SK-N-MC (cell line): ENCODE results near the gene ARHGEF26.

ENCODE experiments used
- DNase-seq: peaks from one replicate; pipeline ENCODE4 v3.0.0-alpha.2; 2011; ENCODE audit warnings: low read depth, low spot score
- H3K27ac ChIP-seq: fragments of 200-600 bp; sonication (generic); 2 replicates; pipeline ENCODE4 v1.5.1; 2016; ENCODE audit warnings: mixed run types
- H3K36me3 ChIP-seq: fragments of 200-600 bp; sonication (generic); 2 replicates; pipeline ENCODE4 v1.6.1; 2017; ENCODE audit warnings: antibody characterized with exemption, low read length, mixed read lengths; ENCODE audit not compliant: insufficient read depth
- H3K4me3 ChIP-seq: fragments of 200-600 bp; sonication (generic); 2 replicates; pipeline ENCODE4 v1.5.1; 2016
- H3K9ac ChIP-seq: fragments of 200-600 bp; sonication (generic); 2 replicates; pipeline ENCODE4 v1.8.0; 2017; ENCODE audit warnings: mixed run types, mixed read lengths; ENCODE audit not compliant: insufficient read length
- H3K9me3 ChIP-seq: fragments of 200-600 bp; sonication (generic); 2 replicates; pipeline ENCODE4 v1.6.1; 2017; ENCODE audit warnings: low read depth, mild to moderate bottlenecking, antibody characterized with exemption, low read length, moderate library complexity, mixed read lengths
- EZH2 ChIP-seq: fragments of 200-600 bp; sonication (generic); IDR thresholded peaks from one replicate; pipeline ENCODE4 v1.6.1; 2017; ENCODE audit warnings: antibody characterized with exemption
- FOXP2 ChIP-seq: optimal IDR thresholded peaks from 2 replicates; pipeline ENCODE3; 2011; ENCODE audit warnings: mild to moderate bottlenecking, moderate library complexity; ENCODE audit not compliant: insufficient read depth; ENCODE audit errors: extremely low read length, control extremely low read depth
- POLR2AphosphoS5 ChIP-seq: IDR thresholded peaks from 2 replicates; pipeline ENCODE4 v1.6.1; 2012; ENCODE audit warnings: mild to moderate bottlenecking, low read depth, low read length, borderline replicate concordance

The ARHGEF26 gene

DNA sequence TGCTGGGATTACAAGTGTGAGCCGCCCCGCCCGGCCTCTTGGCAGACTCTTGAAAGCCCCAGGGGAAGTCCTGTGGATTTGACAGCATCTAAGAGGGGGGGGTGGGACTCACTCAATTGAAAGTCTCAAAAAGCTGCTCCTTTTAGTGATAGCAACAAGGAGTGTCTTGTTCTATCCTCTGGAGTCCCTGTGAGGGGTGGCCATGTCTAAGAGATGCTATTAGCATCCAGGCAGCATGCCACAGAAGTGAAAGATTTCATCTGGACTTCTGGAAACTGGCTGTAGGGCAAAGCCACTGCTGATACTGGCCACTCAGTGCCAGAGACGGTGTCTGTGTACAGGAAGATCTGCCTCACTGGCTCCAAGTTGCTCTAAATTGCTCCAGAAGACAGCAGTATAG, 129.1 kb downstream of the ARHGEF26 start:
- Histone ChIP-seq H3K4me3 (no peak overlapping the region), H3K27ac (no peak overlapping the region), H3K9ac (no peak overlapping the region), H3K9me3 (no peaks in the 10 kb centered on the region), H3K36me3 (peaks cover 45% of the 10 kb centered on the region)
- TF ChIP-seq POLR2AphosphoS5: no peak
- TF ChIP-seq FOXP2: no peak
- TF ChIP-seq EZH2: no peak
- no peak for DNase-seq

DNA sequence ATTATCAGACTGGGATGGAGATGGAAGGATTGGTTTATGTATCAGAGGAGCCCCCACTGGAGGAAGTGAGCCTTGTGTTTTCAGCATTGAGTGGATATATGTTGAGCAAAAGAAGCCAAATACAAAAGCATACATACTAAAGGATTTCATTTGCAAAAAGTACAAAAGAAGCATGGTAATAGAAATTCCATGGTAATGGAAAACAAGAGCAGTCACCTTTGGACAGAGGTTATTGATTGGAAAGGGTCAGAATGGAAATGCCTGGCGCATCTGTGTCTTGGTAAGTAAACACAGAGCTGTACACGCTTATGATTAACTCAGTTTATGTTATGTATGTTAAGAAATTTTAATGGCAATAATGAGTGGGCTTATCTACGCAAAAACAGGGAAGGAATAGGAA, 130.4 kb downstream of the ARHGEF26 start:
- DNase-seq: no peak
- TF ChIP-seq EZH2: no peak
- no peak for TF ChIP-seq POLR2AphosphoS5
- TF ChIP-seq FOXP2: no peak
- Histone ChIP-seq H3K4me3 (no peak overlapping the region), H3K9ac (no peak overlapping the region), H3K36me3 (peaks cover 55% of the 10 kb centered on the region), H3K27ac (no peak overlapping the region), H3K9me3 (no peaks in the 10 kb centered on the region)

DNA sequence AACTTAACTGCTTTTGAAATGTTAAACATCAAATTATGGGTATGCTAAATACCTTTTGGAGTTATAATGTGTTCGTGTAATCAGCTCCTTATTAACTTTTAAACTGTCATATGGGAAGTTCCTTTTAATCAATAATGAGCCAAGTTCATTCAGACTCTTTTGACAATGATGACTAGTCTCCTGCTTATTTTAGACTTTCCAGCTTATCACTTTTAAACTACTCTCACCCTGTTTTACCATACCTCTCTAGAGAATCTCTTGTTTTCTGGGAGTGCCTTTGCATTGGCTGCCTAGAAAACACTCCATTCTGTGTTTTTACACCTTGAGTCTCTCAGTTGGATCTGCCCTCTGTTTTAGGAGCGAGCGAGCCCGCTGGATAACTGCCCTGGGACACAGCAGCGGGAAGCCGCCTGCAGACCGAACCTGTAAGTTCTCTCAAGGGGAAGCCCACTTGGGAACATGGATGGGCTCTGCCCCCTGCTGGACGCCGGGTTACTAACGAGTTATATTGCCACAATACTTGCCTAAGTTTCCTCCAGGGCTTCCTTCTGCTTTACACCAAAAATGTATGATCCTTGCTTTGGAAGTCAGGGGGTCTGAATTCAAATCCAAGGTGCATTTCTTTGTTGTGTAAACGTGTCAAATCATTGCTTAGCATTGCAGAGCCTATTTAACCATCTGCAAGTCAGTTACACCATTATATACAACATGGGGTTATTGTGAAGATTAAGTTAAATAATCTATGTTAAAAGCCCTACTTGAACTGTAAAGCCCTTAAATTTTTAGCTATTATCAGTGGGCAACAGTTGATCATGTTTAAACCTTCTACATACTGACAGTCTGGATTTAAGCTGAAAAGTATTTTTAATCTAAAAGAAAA, 131.8 kb downstream of the ARHGEF26 start:
- Histone ChIP-seq H3K27ac (no peak overlapping the region), H3K9me3 (no peaks in the 10 kb centered on the region), H3K9ac (no peak overlapping the region), H3K4me3 (no peak overlapping the region), H3K36me3 (peaks cover 62% of the 10 kb centered on the region)
- TF ChIP-seq FOXP2: no peak
- TF ChIP-seq POLR2AphosphoS5: no peak
- no peak for TF ChIP-seq EZH2
- DNase-seq: peak; percentile 51

DNA sequence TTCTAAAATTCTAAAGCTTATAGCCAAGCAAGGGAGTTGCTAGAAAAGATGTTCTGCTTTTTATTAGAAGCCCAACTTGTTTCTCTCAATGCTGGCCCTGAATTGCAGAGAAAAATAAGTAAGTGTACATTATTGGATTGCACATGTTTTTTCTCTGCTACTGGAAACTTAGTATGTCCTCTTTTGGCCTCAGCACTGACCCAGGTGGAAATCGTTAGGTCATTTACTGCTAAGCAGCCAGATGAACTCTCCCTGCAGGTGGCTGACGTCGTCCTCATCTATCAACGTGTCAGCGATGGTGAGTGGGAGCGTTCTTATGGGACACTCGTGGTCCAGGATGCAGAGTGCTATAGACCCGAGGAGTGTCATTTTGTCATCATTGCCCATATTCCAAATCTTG, 133.3 kb downstream of the ARHGEF26 start:
- TF ChIP-seq EZH2: no peak
- no peak for TF ChIP-seq POLR2AphosphoS5
- no peak for TF ChIP-seq FOXP2
- H3K4me3 ChIP-seq: no peak overlapping the region
- DNase-seq: no peak
- peaks cover 72% of the 10 kb centered on the region for H3K36me3 ChIP-seq
- no peaks in the 10 kb centered on the region for H3K9me3 ChIP-seq
- H3K27ac ChIP-seq: no peak overlapping the region
- no peak overlapping the region for H3K9ac ChIP-seq

DNA sequence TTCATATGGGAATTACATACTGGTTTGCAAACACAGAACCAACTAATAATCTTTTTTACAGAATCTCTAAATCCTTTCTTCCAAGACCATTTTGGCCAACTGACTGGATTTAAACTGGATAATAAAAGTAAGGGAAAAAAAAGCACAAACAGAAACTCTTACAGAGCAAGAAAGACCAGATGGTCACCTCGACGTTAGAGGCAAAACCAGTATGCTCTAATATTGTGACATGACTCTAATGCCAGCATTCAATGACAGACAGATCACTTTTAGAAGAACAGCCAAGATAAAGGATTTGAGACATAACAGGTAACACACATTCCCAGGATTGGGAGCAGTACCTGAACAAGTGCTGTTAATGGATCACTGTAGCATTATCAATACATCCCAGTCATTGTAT, 152.2 kb downstream of the ARHGEF26 start:
- Histone ChIP-seq H3K36me3 (peaks cover 97% of the 10 kb centered on the region), H3K27ac (no peak overlapping the region), H3K9me3 (peaks cover 6% of the 10 kb centered on the region; the same call in 1 of the 2 replicates), H3K4me3 (no peak overlapping the region), H3K9ac (no peak overlapping the region)
- DNase-seq: no peak
- TF ChIP-seq EZH2: no peak
- no peak for TF ChIP-seq FOXP2
- no peak for TF ChIP-seq POLR2AphosphoS5

DNA sequence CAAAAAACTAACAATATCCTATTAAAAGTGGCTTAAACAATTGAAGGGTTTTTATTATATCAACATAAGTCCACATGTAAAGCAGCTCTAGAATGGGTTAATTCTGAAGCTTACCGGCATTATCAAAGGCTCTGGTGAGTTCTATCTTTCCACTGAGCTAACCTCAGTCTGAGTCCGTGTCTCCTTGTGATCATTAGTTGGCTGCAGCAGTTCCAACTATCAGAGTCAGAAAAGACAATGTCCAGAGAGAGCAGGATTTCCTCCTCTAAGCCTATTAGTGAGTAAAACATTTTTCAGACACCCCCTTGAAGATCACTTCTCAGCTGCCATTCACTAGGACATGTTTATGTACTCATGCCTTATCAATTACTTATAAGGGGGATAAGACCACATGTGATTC, 153.2 kb downstream of the ARHGEF26 start:
- Histone ChIP-seq H3K9me3 (peaks cover 4% of the 10 kb centered on the region; the same call in 1 of the 2 replicates), H3K36me3 (peaks cover 97% of the 10 kb centered on the region), H3K9ac (no peak overlapping the region), H3K27ac (no peak overlapping the region), H3K4me3 (no peak overlapping the region)
- TF ChIP-seq FOXP2: no peak
- no peak for TF ChIP-seq POLR2AphosphoS5
- TF ChIP-seq EZH2: no peak
- no peak for DNase-seq

DNA sequence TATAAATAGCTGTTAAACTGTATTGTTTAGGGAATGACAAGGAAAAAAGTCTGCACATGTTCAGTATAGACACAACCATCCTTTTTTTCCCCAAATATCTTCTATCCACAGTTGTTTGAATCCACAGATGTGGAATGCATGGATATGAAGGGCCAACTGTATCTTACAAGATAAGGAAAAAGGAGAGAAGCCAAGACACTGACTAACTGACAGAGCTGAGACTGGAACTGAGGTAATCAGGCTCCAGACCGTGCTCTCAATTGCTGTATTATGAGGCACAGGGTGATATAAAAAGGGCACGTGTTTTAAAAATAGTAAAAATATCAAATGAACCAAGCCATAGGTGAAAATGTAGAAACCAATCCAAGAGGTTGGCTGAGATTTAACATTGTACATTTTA, 154.1 kb downstream of the ARHGEF26 start:
- Histone ChIP-seq H3K27ac (no peak overlapping the region), H3K36me3 (peaks cover 97% of the 10 kb centered on the region), H3K9ac (no peak overlapping the region), H3K9me3 (no peaks in the 10 kb centered on the region), H3K4me3 (no peak overlapping the region)
- TF ChIP-seq EZH2 (no peak), POLR2AphosphoS5 (no peak), FOXP2 (no peak)
- DNase-seq: no peak

DNA sequence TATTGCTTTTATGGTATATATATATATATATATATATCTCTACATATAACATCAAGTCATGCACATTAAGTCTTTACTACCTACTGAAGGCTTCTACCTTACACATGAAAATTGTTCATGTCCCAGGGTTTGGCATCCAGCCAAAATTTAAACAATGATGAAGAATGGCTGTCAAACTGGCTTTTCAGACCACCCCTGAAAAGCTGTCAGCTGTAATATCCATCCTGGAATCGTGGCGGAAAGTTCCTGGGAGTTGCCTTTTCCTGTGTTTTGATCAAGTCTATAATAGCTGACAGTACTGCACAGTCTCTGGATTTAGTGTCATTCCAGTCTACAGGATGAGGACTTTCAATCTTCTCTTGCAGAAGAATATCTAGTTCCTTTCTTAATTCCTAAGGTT, 154.8 kb downstream of the ARHGEF26 start:
- peaks cover 97% of the 10 kb centered on the region for H3K36me3 ChIP-seq
- H3K27ac ChIP-seq: no peak overlapping the region
- H3K4me3 ChIP-seq: no peak overlapping the region
- no peak for DNase-seq
- no peaks in the 10 kb centered on the region for H3K9me3 ChIP-seq
- no peak overlapping the region for H3K9ac ChIP-seq
- no peak for TF ChIP-seq POLR2AphosphoS5
- TF ChIP-seq FOXP2: no peak
- no peak for TF ChIP-seq EZH2
